GM23338 (cell line): ENCODE results near the gene CEBPG. TPM values are rescaled to one million over a fixed set of nuclear protein-coding genes. Genes with fewer than 3 reads are reported as not detected.

ENCODE experiments used
- ATAC-seq: fragments of 200-7000 bp; cut with Tn5 transposase; 3 replicates; pipeline ENCODE4 v1.9.1; 2020
- DNase-seq: peaks from one replicate; pipeline ENCODE4 v3.0.0-alpha.2; 2015; ENCODE audit warnings: low spot score
- H2AFZ ChIP-seq: fragments of 200-600 bp; sonication (generic); 2 replicates; pipeline ENCODE4 v1.8.0; 2016; ENCODE audit warnings: antibody characterized with exemption, mild to moderate bottlenecking, moderate library complexity
- H3F3A ChIP-seq: fragments of 200-600 bp; sonication (generic); replicated peaks from 2 replicates; pipeline ENCODE4 v1.8.0; 2017; ENCODE audit warnings: antibody characterized with exemption, mixed run types, low read depth
- H3K27ac ChIP-seq: fragments of 200-600 bp; sonication (generic); 2 replicates; pipeline ENCODE4 v1.6.1; 2016; ENCODE audit warnings: low read depth
- H3K27me3 ChIP-seq: fragments of 200-600 bp; sonication (generic); 2 replicates; pipeline ENCODE4 v1.8.0; 2016; ENCODE audit warnings: mild to moderate bottlenecking, mixed run types, moderate library complexity; ENCODE audit not compliant: insufficient read depth
- H3K36me3 ChIP-seq: fragments of 200-600 bp; sonication (generic); 2 replicates; pipeline ENCODE4 v1.8.0; 2016; ENCODE audit warnings: mild to moderate bottlenecking; ENCODE audit not compliant: insufficient read depth
- H3K4me1 ChIP-seq: fragments of 200-600 bp; sonication (generic); 2 replicates; pipeline ENCODE4 v1.8.0; 2016; ENCODE audit warnings: mild to moderate bottlenecking, moderate library complexity; ENCODE audit not compliant: insufficient read depth
- H3K4me2 ChIP-seq: fragments of 200-600 bp; sonication (generic); 2 replicates; pipeline ENCODE4 v1.7.1; 2017; ENCODE audit warnings: mixed run types
- H3K4me3 ChIP-seq: fragments of 200-600 bp; sonication (generic); 2 replicates; pipeline ENCODE4 v1.6.1; 2016; ENCODE audit warnings: mixed run types
- H3K79me2 ChIP-seq: fragments of 200-600 bp; sonication (generic); replicated peaks from 2 replicates; pipeline ENCODE4 v1.8.0; 2017; ENCODE audit warnings: mild to moderate bottlenecking; ENCODE audit not compliant: insufficient read depth
- H3K9me2 ChIP-seq: fragments of 200-600 bp; sonication (generic); 2 replicates; pipeline ENCODE4 v1.8.0; 2017; ENCODE audit not compliant: insufficient read depth
- H4K20me1 ChIP-seq: fragments of 200-600 bp; sonication (generic); replicated peaks from 2 replicates; pipeline ENCODE4 v1.8.0; 2017; ENCODE audit warnings: mild to moderate bottlenecking; ENCODE audit not compliant: insufficient read depth
- H3K27ac Mint-ChIP-seq: 2 replicates; pipeline ENCODE4 v1.8.0; 2020; ENCODE audit warnings: inconsistent platforms, mild to moderate bottlenecking, moderate library complexity, mixed read lengths
- H3K27me3 Mint-ChIP-seq: 3 replicates; pipeline ENCODE4 v1.8.0; 2022; ENCODE audit warnings: low read depth, mild to moderate bottlenecking, moderate library complexity, mixed read lengths, inconsistent platforms; ENCODE audit not compliant: insufficient read depth, poor library complexity
- H3K36me3 Mint-ChIP-seq: 3 replicates; pipeline ENCODE4 v1.8.0; 2021; ENCODE audit warnings: low read depth, mild to moderate bottlenecking, inconsistent platforms, moderate library complexity, mixed read lengths
- H3K4me1 Mint-ChIP-seq: 3 replicates; pipeline ENCODE4 v1.8.0; 2020; ENCODE audit warnings: mild to moderate bottlenecking, inconsistent platforms, mixed read lengths
- H3K4me3 Mint-ChIP-seq: 3 replicates; pipeline ENCODE4 v1.8.0; 2021; ENCODE audit warnings: moderate library complexity, mild to moderate bottlenecking, inconsistent platforms, mixed read lengths
- H3K9me3 Mint-ChIP-seq: 3 replicates; pipeline ENCODE4 v1.8.0; 2020; ENCODE audit warnings: moderate library complexity, mild to moderate bottlenecking, inconsistent platforms, mixed read lengths
- CREB1 ChIP-seq: fragments of 250-450 bp; sonication (Bioruptor Pico); IDR thresholded peaks from 2 replicates; pipeline ENCODE4 v1.5.0; 2020; ENCODE audit warnings: low read depth, mild to moderate bottlenecking, moderate library complexity
- EZH2 ChIP-seq: fragments of 200-600 bp; sonication (generic); IDR thresholded peaks from one replicate; pipeline ENCODE4 v1.8.0; 2017; ENCODE audit warnings: antibody characterized with exemption, mild to moderate bottlenecking, low read depth; ENCODE audit not compliant: unreplicated experiment
- EZH2phosphoT487 ChIP-seq: fragments of 200-600 bp; sonication (generic); IDR thresholded peaks from one replicate; pipeline ENCODE4 v1.8.1; 2018; ENCODE audit warnings: antibody characterized with exemption; ENCODE audit not compliant: unreplicated experiment
- JUNB ChIP-seq: IDR thresholded peaks from one replicate; pipeline ENCODE4 v1.6.1; 2016; ENCODE audit warnings: antibody characterized with exemption; ENCODE audit not compliant: unreplicated experiment
- NANOG ChIP-seq: IDR thresholded peaks from 2 replicates; pipeline ENCODE4 v1.6.1; 2016; ENCODE audit warnings: antibody characterized with exemption, borderline replicate concordance
- POLR2AphosphoS5 ChIP-seq: IDR thresholded peaks from 2 replicates; pipeline ENCODE4 v1.6.1; 2016; ENCODE audit warnings: antibody characterized with exemption, low read depth
- STAT1 ChIP-seq: IDR thresholded peaks from one replicate; pipeline ENCODE4 v1.6.1; 2016; ENCODE audit warnings: antibody characterized with exemption; ENCODE audit not compliant: unreplicated experiment
- ZNF331 ChIP-seq: fragments of 250-450 bp; sonication (Bioruptor Pico); IDR thresholded peaks from 2 replicates; pipeline ENCODE4 v1.5.0; 2020; ENCODE audit warnings: low read depth, mild to moderate bottlenecking, moderate library complexity
- polyA plus RNA-seq: library from polyadenylated mRNA; unstranded; fragments of >200 nt; fragmentation: Nextera tagmentation; extraction: Ambion mirVana; gene quantifications from 2 replicates; pipeline ENCODE4 v1.2.1, GENCODE V29; 2016
- total RNA-seq: library from RNA; depleted of rRNA; stranded (reverse); fragments of >200 nt; shearing (Covaris generic); gene quantifications from 2 replicates; pipeline ENCODE4 v1.2.3, GENCODE V29; 2014
- TF ChIP-seq, protein P1 (sequence below), 2 experiments: fragments of 200-600 bp in 1 of 2; sonication (generic) in 1 of 2; conservative IDR thresholded peaks; 2 replicates each; pipeline versions ENCODE4 v1.5.1 to v1.6.1; 2016 to 2017; ENCODE audit warnings: antibody characterized with exemption in 2 of 2, low read depth in 2 of 2, mild to moderate bottlenecking in 2 of 2, moderate library complexity in 1 of 2
- TF ChIP-seq, protein P2 (sequence below): IDR thresholded peaks from 2 replicates; pipeline ENCODE4 v1.6.1; 2016; ENCODE audit warnings: antibody characterized with exemption
- TF ChIP-seq, protein P3 (sequence below): IDR thresholded peaks from one replicate; pipeline ENCODE4 v1.6.1; 2018; ENCODE audit warnings: antibody characterized with exemption; ENCODE audit not compliant: unreplicated experiment

Gene CEBPG
- total and polyA plus RNA-seq, 2 experiments from 2014 or later, result 25.9 to 50.2 TPM

DNA sequence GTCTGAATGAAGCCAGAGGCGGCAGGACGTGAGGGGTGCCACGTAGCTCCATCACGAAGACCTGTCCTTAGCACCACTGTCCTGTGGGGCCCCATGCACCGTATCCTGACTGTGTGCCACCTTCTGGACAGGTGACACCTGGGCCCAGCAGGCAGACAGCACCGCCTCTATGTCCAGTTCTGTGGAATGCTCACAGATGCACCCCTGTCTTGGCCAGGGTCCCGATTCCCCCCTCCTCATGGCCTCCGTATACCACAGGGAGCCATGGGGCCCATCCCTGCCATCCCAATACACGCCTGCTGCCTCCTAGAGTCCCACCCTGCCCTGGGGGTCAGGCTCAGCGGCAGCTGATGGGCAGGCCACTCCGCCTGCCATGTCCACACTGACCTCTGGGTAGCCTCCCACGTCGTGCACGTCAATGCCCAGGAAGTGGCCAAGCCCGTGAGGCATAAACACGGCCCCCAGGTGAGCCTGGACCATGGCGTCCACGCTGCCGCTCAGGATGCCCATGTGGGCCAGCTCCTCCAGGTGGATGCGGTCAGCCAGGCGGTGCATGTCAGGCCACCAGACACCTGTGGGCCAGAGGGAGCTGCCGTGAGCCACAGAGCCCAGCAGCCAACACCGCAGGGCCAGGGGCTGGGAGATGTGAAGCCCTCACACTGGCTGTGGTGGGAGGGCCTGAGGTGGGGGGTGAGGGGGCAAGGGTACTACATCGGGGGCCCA, 17.6 kb downstream of the CEBPG start (continued):
- TF ChIP-seq EZH2 (no peak), STAT1 (no peak), POLR2AphosphoS5 (no peak), EZH2phosphoT487 (no peak), CREB1 (CRISPR knock-in tag) (no peak)
- TF ChIP-seq, protein P1, sequence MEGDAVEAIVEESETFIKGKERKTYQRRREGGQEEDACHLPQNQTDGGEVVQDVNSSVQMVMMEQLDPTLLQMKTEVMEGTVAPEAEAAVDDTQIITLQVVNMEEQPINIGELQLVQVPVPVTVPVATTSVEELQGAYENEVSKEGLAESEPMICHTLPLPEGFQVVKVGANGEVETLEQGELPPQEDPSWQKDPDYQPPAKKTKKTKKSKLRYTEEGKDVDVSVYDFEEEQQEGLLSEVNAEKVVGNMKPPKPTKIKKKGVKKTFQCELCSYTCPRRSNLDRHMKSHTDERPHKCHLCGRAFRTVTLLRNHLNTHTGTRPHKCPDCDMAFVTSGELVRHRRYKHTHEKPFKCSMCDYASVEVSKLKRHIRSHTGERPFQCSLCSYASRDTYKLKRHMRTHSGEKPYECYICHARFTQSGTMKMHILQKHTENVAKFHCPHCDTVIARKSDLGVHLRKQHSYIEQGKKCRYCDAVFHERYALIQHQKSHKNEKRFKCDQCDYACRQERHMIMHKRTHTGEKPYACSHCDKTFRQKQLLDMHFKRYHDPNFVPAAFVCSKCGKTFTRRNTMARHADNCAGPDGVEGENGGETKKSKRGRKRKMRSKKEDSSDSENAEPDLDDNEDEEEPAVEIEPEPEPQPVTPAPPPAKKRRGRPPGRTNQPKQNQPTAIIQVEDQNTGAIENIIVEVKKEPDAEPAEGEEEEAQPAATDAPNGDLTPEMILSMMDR (conservative IDR thresholded peaks at IDR 0.05; ENCODE audit: low read depth in 2 of 2), result no peak
- TF ChIP-seq, protein P2, sequence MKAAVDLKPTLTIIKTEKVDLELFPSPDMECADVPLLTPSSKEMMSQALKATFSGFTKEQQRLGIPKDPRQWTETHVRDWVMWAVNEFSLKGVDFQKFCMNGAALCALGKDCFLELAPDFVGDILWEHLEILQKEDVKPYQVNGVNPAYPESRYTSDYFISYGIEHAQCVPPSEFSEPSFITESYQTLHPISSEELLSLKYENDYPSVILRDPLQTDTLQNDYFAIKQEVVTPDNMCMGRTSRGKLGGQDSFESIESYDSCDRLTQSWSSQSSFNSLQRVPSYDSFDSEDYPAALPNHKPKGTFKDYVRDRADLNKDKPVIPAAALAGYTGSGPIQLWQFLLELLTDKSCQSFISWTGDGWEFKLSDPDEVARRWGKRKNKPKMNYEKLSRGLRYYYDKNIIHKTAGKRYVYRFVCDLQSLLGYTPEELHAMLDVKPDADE, result no peak
- TF ChIP-seq, protein P3, sequence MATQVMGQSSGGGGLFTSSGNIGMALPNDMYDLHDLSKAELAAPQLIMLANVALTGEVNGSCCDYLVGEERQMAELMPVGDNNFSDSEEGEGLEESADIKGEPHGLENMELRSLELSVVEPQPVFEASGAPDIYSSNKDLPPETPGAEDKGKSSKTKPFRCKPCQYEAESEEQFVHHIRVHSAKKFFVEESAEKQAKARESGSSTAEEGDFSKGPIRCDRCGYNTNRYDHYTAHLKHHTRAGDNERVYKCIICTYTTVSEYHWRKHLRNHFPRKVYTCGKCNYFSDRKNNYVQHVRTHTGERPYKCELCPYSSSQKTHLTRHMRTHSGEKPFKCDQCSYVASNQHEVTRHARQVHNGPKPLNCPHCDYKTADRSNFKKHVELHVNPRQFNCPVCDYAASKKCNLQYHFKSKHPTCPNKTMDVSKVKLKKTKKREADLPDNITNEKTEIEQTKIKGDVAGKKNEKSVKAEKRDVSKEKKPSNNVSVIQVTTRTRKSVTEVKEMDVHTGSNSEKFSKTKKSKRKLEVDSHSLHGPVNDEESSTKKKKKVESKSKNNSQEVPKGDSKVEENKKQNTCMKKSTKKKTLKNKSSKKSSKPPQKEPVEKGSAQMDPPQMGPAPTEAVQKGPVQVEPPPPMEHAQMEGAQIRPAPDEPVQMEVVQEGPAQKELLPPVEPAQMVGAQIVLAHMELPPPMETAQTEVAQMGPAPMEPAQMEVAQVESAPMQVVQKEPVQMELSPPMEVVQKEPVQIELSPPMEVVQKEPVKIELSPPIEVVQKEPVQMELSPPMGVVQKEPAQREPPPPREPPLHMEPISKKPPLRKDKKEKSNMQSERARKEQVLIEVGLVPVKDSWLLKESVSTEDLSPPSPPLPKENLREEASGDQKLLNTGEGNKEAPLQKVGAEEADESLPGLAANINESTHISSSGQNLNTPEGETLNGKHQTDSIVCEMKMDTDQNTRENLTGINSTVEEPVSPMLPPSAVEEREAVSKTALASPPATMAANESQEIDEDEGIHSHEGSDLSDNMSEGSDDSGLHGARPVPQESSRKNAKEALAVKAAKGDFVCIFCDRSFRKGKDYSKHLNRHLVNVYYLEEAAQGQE, result no peak

DNA sequence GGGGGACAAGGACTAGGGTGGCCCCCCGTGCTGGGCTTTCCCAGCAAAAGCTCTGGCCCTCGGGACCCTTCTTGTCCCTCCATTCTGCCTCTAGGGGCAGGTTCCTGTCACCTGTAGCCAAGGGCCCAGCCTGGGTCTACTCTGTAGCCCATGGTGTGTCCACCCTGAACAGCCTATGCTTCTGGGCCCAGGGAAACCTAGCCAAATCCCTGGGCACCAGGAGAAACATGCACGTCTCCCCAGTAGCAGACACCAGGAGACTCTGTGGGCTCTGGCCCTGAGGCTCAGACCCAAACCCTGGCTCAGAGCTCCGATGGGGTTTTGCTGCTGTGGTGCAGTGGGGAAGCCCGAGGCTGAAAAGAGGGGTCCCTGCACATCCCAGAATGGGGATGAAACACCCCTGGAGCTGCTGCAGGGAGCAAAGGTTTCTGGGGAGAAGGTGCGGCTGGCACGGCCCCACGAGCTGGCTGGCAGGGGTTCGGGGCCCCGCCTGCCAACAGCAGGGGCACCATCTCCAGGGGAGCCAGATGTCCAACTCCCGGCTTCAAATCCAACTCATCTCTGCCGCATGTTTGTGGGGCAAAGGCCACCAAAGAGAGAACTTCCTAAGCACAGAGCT, 18.2 kb downstream of the CEBPG start:
- no peak overlapping the region for H2AFZ ChIP-seq
- H3K4me3 ChIP-seq, result no peak overlapping the region
- no peak overlapping the region for H3K27ac ChIP-seq
- peaks cover 15% of the 10 kb centered on the region for H3K4me1 Mint-ChIP-seq
- no peaks in the 10 kb centered on the region for H3K4me1 ChIP-seq
- H3K27me3 Mint-ChIP-seq, result peaks cover 6% of the 10 kb centered on the region
- no peak for DNase-seq
- no peaks in the 10 kb centered on the region for H3K9me3 Mint-ChIP-seq
- no peaks in the 10 kb centered on the region for H3K36me3 ChIP-seq
- no peak overlapping the region for H3K4me2 ChIP-seq
- H4K20me1 ChIP-seq, result peaks cover 6% of the 10 kb centered on the region
- peaks cover 3% of the 10 kb centered on the region for H3K79me2 ChIP-seq
- TF ChIP-seq, protein P1 (conservative IDR thresholded peaks at IDR 0.05; ENCODE audit: low read depth in 2 of 2), result no peak
- TF ChIP-seq CREB1 (CRISPR knock-in tag), result no peak
- no peak for TF ChIP-seq JUNB
- no peak for TF ChIP-seq NANOG
- no peak for TF ChIP-seq ZNF331
- TF ChIP-seq, protein P3, result no peak
- H3K27ac Mint-ChIP-seq, result no peak overlapping the region
- no peaks in the 10 kb centered on the region for H3F3A ChIP-seq
- H3K9me2 ChIP-seq, result no peaks in the 10 kb centered on the region
- no peaks in the 10 kb centered on the region for H3K27me3 ChIP-seq
- 0 out of 3 replicates have a peak, but pooled peaks cover 3% of the 10 kb centered on the region for H3K36me3 Mint-ChIP-seq
- H3K4me3 Mint-ChIP-seq, result no peak overlapping the region
- no peak for ATAC-seq
